ENCODE results near the gene TXNDC8. TPM values are rescaled to one million over a fixed set of nuclear protein-coding genes. Genes with fewer than 3 reads are reported as not detected.

Gene TXNDC8
- total RNA-seq, 2 donors from 2014 or later, result not detected

DNA sequence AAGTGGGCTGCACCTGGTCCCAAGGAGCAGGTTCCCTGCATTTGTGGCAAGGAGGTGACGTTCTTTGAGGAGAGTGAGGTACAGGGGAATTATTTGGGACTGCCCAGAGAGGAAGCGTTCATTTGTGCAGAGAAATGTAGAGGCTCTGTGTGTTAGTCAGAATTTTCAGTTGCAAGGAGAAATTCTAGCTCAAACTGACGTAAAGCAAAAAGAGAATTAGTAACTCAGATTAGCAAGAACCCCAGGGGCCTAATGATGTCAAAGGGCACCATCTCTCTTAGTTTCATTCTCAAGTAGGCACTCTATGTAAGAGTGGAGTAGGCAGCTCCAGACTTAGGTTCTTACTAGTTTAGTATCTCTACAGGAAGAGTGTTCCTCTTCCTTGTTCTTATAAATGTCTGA, 79.0 kb downstream of the TXNDC8 start:
- H3K4me3 ChIP-seq, result no peak overlapping the region
- no peaks in the 10 kb centered on the region for H3K9me3 ChIP-seq
- H3K27ac ChIP-seq, result no peak overlapping the region
- no peaks in the 10 kb centered on the region for H3K27me3 ChIP-seq (replicated peaks; ENCODE audit: insufficient read depth)
- H3K36me3 ChIP-seq, result no peaks in the 10 kb centered on the region
- TF ChIP-seq, protein P1, sequence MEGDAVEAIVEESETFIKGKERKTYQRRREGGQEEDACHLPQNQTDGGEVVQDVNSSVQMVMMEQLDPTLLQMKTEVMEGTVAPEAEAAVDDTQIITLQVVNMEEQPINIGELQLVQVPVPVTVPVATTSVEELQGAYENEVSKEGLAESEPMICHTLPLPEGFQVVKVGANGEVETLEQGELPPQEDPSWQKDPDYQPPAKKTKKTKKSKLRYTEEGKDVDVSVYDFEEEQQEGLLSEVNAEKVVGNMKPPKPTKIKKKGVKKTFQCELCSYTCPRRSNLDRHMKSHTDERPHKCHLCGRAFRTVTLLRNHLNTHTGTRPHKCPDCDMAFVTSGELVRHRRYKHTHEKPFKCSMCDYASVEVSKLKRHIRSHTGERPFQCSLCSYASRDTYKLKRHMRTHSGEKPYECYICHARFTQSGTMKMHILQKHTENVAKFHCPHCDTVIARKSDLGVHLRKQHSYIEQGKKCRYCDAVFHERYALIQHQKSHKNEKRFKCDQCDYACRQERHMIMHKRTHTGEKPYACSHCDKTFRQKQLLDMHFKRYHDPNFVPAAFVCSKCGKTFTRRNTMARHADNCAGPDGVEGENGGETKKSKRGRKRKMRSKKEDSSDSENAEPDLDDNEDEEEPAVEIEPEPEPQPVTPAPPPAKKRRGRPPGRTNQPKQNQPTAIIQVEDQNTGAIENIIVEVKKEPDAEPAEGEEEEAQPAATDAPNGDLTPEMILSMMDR (IDR thresholded peaks at IDR 0.05), result no peak
- no peak for DNase-seq (ENCODE audit: low spot score)
- ATAC-seq (ENCODE audit: insufficient number of reproducible peaks, low FRiP score, low read depth), result no peak
- H3K4me1 ChIP-seq (ENCODE audit: control insufficient read depth in 1 of 2, low read depth in 2 of 2), result peaks cover 15 to 23% of the 10 kb centered on the region in 2 donors

DNA sequence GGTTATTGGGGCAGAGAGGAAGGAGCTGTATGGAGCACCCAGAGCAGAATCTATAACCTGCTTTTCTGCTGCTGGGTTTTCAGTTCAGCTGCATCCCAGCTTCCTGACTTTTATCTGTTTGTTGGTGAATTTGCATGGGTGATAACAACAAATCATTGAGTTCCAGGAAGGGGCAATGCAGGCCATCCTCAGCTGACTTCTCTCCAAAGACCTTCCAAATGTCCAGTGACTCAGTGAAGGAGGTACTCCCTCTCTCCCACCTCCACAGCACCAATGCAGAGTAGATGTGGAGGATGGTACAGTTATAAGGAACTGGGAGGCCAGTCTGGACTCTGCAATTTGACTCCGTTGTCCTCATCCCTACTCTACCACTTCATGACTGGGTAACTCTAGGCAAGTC, 79.7 kb downstream of the TXNDC8 start:
- H3K9me3 ChIP-seq, result no peaks in the 10 kb centered on the region
- H3K4me1 ChIP-seq (ENCODE audit: control insufficient read depth in 1 of 2, low read depth in 2 of 2), result peaks cover 15 to 23% of the 10 kb centered on the region in 2 donors
- ATAC-seq (ENCODE audit: insufficient number of reproducible peaks, low FRiP score, low read depth), result no peak
- TF ChIP-seq, protein P1 (IDR thresholded peaks at IDR 0.05), result no peak
- no peak overlapping the region for H3K4me3 ChIP-seq
- peak overlapping the region; percentile 81 to 84 for H3K27ac ChIP-seq
- H3K27me3 ChIP-seq (replicated peaks; ENCODE audit: insufficient read depth), result no peaks in the 10 kb centered on the region
- no peak for DNase-seq (ENCODE audit: low spot score)
- H3K36me3 ChIP-seq, result no peaks in the 10 kb centered on the region

DNA sequence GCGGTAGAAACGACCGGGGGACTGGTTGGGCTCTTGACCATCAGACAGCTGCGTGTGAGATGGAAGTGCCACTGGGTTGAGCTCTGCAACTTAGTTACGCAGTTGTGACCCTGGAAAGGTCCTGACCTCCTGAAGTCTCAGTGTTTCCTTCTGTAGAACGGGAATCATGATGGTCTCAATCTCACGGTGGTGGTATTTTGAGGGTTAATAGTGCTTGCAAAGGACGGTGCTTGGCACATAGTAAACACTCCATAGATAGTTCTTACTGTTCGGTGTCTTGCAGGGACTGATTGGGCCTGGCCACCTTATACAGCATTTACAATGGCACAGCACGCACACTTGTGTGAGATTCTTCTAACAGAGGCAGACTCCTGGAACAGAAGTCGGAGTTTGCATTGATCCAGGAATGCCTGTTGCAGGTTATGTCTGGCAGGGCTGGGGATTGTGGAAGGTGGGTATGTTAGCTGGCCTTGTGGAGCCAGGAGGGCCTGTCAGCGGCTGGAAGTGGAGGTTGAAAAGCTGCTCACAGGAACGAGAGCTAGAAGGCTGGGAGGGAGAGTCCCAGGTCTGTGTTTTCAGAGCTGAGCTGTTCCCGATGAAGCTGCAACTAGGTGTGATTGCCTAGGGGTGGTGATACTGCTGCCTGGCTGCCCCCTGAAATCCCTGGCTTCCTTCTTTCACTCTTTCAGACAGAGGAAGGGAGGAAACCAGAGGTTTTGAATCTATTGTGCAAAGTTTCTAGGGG, 80.4 kb downstream of the TXNDC8 start:
- ATAC-seq (ENCODE audit: insufficient number of reproducible peaks, low FRiP score, low read depth) (no peak), DNase-seq (ENCODE audit: low spot score) (no peak)
- H3K27ac ChIP-seq, result peak overlapping the region; percentile 81 to 84
- TF ChIP-seq, protein P1 (IDR thresholded peaks at IDR 0.05), result no peak
- H3K27me3 ChIP-seq (replicated peaks; ENCODE audit: insufficient read depth), result no peaks in the 10 kb centered on the region
- H3K4me3 ChIP-seq, result peak overlapping the region; percentile 81
- H3K4me1 ChIP-seq (ENCODE audit: control insufficient read depth in 1 of 2, low read depth in 2 of 2), result peaks cover 18 to 23% of the 10 kb centered on the region in 2 donors
- H3K9me3 ChIP-seq, result no peaks in the 10 kb centered on the region
- H3K36me3 ChIP-seq, result no peaks in the 10 kb centered on the region

DNA sequence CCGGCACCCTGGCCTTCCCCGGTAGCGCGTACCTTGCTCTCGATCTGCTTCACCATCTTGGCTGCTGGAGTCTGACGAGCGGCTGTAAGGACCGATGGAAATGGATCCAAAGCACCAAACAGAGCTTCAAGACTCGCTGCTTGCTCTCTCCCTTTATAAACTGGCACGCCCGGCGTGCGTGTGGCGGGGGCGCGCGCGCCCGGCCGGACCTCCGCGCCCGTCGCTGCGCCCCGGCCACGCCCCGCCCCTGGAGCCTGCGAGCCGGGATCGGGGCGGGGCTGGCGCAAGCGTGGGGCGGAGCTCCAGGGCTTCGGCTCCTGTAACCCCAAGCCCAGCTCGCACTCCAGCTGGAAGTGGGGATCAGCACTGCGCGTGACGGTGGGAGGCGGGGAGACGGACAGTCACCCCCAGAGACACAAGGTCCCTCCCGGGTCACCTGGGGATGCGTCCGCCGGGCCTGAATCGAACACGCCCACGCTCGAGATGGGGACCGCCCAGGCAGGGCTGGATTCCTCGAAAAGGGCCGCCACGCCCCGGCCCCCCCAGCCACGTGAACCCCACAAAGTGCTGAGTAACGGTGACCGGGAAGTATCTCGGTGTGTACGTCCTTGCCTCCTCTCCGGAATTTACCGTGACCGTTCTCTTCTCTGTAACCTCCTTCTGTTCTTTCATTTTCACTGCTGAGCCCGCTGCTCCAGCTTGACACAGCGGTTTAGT, 81.1 kb downstream of the TXNDC8 start, which contains the start of gene TXN:
Gene TXN, minus strand, starts transcription at position 128 of the 717 bp plus-strand sequence. Its CDS starts 72 bp downstream, at position 56.
- peaks cover 18 to 23% of the 10 kb centered on the region in 2 donors for H3K4me1 ChIP-seq (ENCODE audit: control insufficient read depth in 1 of 2, low read depth in 2 of 2)
- TF ChIP-seq, protein P1 (IDR thresholded peaks at IDR 0.05), result no peak

More for the DNA sequence above, 81.1 kb downstream of the TXNDC8 start, which contains the start of gene TXN:
- no peaks in the 10 kb centered on the region for H3K27me3 ChIP-seq (replicated peaks; ENCODE audit: insufficient read depth)
- ATAC-seq (ENCODE audit: insufficient number of reproducible peaks, low FRiP score, low read depth) (peak; percentile 81), DNase-seq (ENCODE audit: low spot score) (peak; percentile 63)
- H3K27ac ChIP-seq, result peak within 1 kb of the TSS; percentile 81 to 84
- H3K9me3 ChIP-seq, result no peaks in the 10 kb centered on the region
- no peaks in the 10 kb centered on the region for H3K36me3 ChIP-seq
- H3K4me3 ChIP-seq, result peak within 1 kb of the TSS; percentile 81

Measured in thoracic aorta (tissue), 2 donors.